Activated B cell treated with CpG ODN at 0.5 μM for 24 hours (primary cell): ENCODE results near the gene SPOCK1. TPM values are rescaled to one million over a fixed set of nuclear protein-coding genes. Genes with fewer than 3 reads are reported as not detected.

Source experiments
- ATAC-seq: fragments of 200-7000 bp; cut with Tn5 transposase; one replicate; pipeline ENCODE4 v1.10.0; 2021; ENCODE audit warnings: low read depth, mild to moderate bottlenecking, moderate library complexity
- CTCF ChIA-PET: fragments of 350-600 bp; sonication (Branson Sonifier 250); formaldehyde crosslinking; loops from one replicate; lab custom pipeline; 2021; ENCODE audit warnings: antibody characterized with exemption; lab: Charles Lee
- POLR2A ChIA-PET: fragments of 350-600 bp; sonication (Branson Sonifier 250); formaldehyde crosslinking; loops from one replicate; lab custom pipeline; 2021; ENCODE audit warnings: antibody characterized with exemption; lab: Charles Lee
- DNase-seq: peaks from one replicate; pipeline ENCODE4 v3.0.0; 2022
- H3K27ac Mint-ChIP-seq: one replicate; pipeline ENCODE4 v1.8.0; 2020; ENCODE audit warnings: mixed read lengths
- H3K27me3 Mint-ChIP-seq: one replicate; pipeline ENCODE4 v1.8.0; 2021; ENCODE audit warnings: mixed read lengths
- H3K36me3 Mint-ChIP-seq: one replicate; pipeline ENCODE4 v1.8.0; 2021; ENCODE audit warnings: low read depth, mixed read lengths
- H3K4me1 Mint-ChIP-seq: one replicate; pipeline ENCODE4 v1.8.0; 2021; ENCODE audit warnings: mixed read lengths
- H3K4me3 Mint-ChIP-seq: one replicate; pipeline ENCODE4 v1.8.0; 2020; ENCODE audit warnings: mild to moderate bottlenecking, mixed read lengths
- H3K9me3 Mint-ChIP-seq: one replicate; pipeline ENCODE4 v1.8.0; 2020; ENCODE audit warnings: mixed read lengths
- CTCF ChIP-seq: fragments of 200-600 bp; IDR thresholded peaks from one replicate; pipeline ENCODE4 v1.8.0; 2022; ENCODE audit warnings: antibody characterized with exemption, mild to moderate bottlenecking
- intact Hi-C: fragments of 100-400 bp; cut with micrococcal nuclease; formaldehyde crosslinking; loops from one replicate; pipeline ENCODE4 v1.15.1; 2024
- total RNA-seq: library from RNA; stranded (reverse); gene quantifications from 2 replicates; pipeline ENCODE4 v1.2.3, GENCODE V29; 2022

SPOCK1 gene
- total RNA-seq, 1 donor from 2014 or later: not detected

- DNase-seq: no peak
- ChIA-PET CTCF (no interaction called here), POLR2A (no interaction called here)
- TF ChIP-seq CTCF: no peak
- intact Hi-C loops: no loop called here
- no peaks in the 10 kb centered on the region for H3K36me3 Mint-ChIP-seq
- H3K4me1 Mint-ChIP-seq: no peaks in the 10 kb centered on the region
- peaks cover 11% of the 10 kb centered on the region for H3K27me3 Mint-ChIP-seq
- H3K27ac Mint-ChIP-seq: no peak overlapping the region
- peaks cover 26% of the 10 kb centered on the region for H3K9me3 Mint-ChIP-seq
- H3K4me3 Mint-ChIP-seq: no peak overlapping the region
- no peak for ATAC-seq
Observed at GRCh38 chr5:137379555-137380286, 119.4 kb downstream of the SPOCK1 start.

GRCh38 chr5:137375741-137376526 lies 123.2 kb downstream of the SPOCK1 start:
- Mint-ChIP-seq H3K36me3 (no peaks in the 10 kb centered on the region), H3K4me1 (no peaks in the 10 kb centered on the region), H3K4me3 (no peak overlapping the region), H3K27ac (no peak overlapping the region), H3K9me3 (peaks cover 11% of the 10 kb centered on the region), H3K27me3 (peaks cover 7% of the 10 kb centered on the region)
- no peak for TF ChIP-seq CTCF
- CTCF ChIA-PET: no interaction called here
- no peak for ATAC-seq
- no peak for DNase-seq
- intact Hi-C loops: no loop called here
- POLR2A ChIA-PET: no interaction called here

- Mint-ChIP-seq H3K9me3 (no peaks in the 10 kb centered on the region), H3K27me3 (peaks cover 7% of the 10 kb centered on the region), H3K4me3 (no peak overlapping the region), H3K27ac (no peak overlapping the region), H3K4me1 (no peaks in the 10 kb centered on the region), H3K36me3 (no peaks in the 10 kb centered on the region)
- POLR2A ChIA-PET: no interaction called here
- TF ChIP-seq CTCF: no peak
- intact Hi-C loops: no loop called here
- CTCF ChIA-PET: no interaction called here
- DNase-seq (no peak), ATAC-seq (no peak)
Observed at GRCh38 chr5:137374110-137374714, 124.9 kb downstream of the SPOCK1 start.

GRCh38 chr5:137372773-137373160 lies 126.4 kb downstream of the SPOCK1 start:
- ChIA-PET POLR2A (no interaction called here), CTCF (no interaction called here)
- Mint-ChIP-seq H3K4me1 (no peaks in the 10 kb centered on the region), H3K36me3 (no peaks in the 10 kb centered on the region), H3K27me3 (peaks cover 1% of the 10 kb centered on the region), H3K9me3 (no peaks in the 10 kb centered on the region), H3K4me3 (no peak overlapping the region), H3K27ac (no peak overlapping the region)
- DNase-seq (no peak), ATAC-seq (no peak)
- intact Hi-C loops: no loop called here
- no peak for TF ChIP-seq CTCF
